Esophagus squamous epithelium (tissue), 4 donors: ENCODE measurements around the gene CHRNA4.

ENCODE experiments used
- CTCF ChIP-seq, 6 experiments: fragments of 450-650 bp in 4 of 6; fragments of 200-600 bp in 2 of 6; sonication (generic) in 2 of 6; IDR thresholded peaks; one replicate each; pipeline ENCODE4 v1.5.1; 2016 to 2019; ENCODE audit warnings: antibody characterized with exemption in 6 of 6, mild to moderate bottlenecking in 4 of 6, moderate library complexity in 4 of 6
- POLR2A ChIP-seq, 4 donors: fragments of 450-650 bp; IDR thresholded peaks; one replicate each; pipeline ENCODE4 v1.6.1; 2017; ENCODE audit warnings: antibody characterized with exemption in 4 of 4, mild to moderate bottlenecking in 4 of 4, moderate library complexity in 3 of 4

- no peak for TF ChIP-seq CTCF (IDR thresholded peaks at IDR 0.05)
- no peak for TF ChIP-seq POLR2A (IDR thresholded peaks at IDR 0.05)
These were observed 33.9 kb downstream of the CHRNA4 start for GRCh38 chr20:63327231-63327745.
